GM18868 (cell line): ENCODE measurements around the gene DOCK10.

Source experiments
- ATAC-seq: cut with Tn5 transposase; IDR thresholded peaks from one replicate; pipeline ENCODE4 v1.9.1; 2021; ENCODE audit warnings: mild to moderate bottlenecking, moderate library complexity; ENCODE audit not compliant: unreplicated experiment

Gene DOCK10

GRCh38 chr2:224951723-224952481 lies 90.4 kb downstream of the DOCK10 start:
- peak; percentile 43 for ATAC-seq

GRCh38 chr2:224948859-224949258 lies 93.4 kb downstream of the DOCK10 start:
- ATAC-seq = no peak

- no peak for ATAC-seq
Measured at GRCh38 chr2:224948005-224948404, 94.3 kb downstream of the DOCK10 start.

- no peak for ATAC-seq
Measured at GRCh38 chr2:224947566-224947965, 94.7 kb downstream of the DOCK10 start.

GRCh38 chr2:224946895-224947294 lies 95.4 kb downstream of the DOCK10 start:
- ATAC-seq = peak; percentile 64

GRCh38 chr2:224944707-224945547 lies 97.3 kb downstream of the DOCK10 start:
- ATAC-seq = peak; percentile 19

- ATAC-seq = peak; percentile 12
Measured at GRCh38 chr2:224943601-224944041, 98.6 kb downstream of the DOCK10 start.

GRCh38 chr2:224941960-224942359 lies 100.3 kb downstream of the DOCK10 start:
- no peak for ATAC-seq

- ATAC-seq = no peak
Measured at GRCh38 chr2:224940618-224941017, 101.7 kb downstream of the DOCK10 start.

- ATAC-seq = peak; percentile 53
Measured at GRCh38 chr2:224938651-224939182, 103.6 kb downstream of the DOCK10 start.

- peak; percentile 80 for ATAC-seq
Measured at GRCh38 chr2:224937887-224938286, 104.4 kb downstream of the DOCK10 start.

- ATAC-seq = no peak
Measured at GRCh38 chr2:224934526-224935188, 107.6 kb downstream of the DOCK10 start.

- ATAC-seq = no peak
Measured at GRCh38 chr2:224933431-224933830, 108.8 kb downstream of the DOCK10 start.

- no peak for ATAC-seq
Measured at GRCh38 chr2:224932522-224932921, 109.7 kb downstream of the DOCK10 start.

- no peak for ATAC-seq
Measured at GRCh38 chr2:224931956-224932355, 110.3 kb downstream of the DOCK10 start.

GRCh38 chr2:224930990-224931389 lies 111.3 kb downstream of the DOCK10 start:
- no peak for ATAC-seq

GRCh38 chr2:224930124-224930523 lies 112.1 kb downstream of the DOCK10 start:
- no peak for ATAC-seq

GRCh38 chr2:224929512-224929911 lies 112.8 kb downstream of the DOCK10 start:
- no peak for ATAC-seq

GRCh38 chr2:224927646-224928173 lies 114.6 kb downstream of the DOCK10 start:
- no peak for ATAC-seq

GRCh38 chr2:224927011-224927410 lies 115.3 kb downstream of the DOCK10 start:
- no peak for ATAC-seq

- peak; percentile 26 for ATAC-seq
Measured at GRCh38 chr2:224925810-224926100, 116.5 kb downstream of the DOCK10 start.
